Liver (tissue), 9 donors: Measurements from ENCODE around the gene ACTL9. TPM values are rescaled to one million over a fixed set of nuclear protein-coding genes. Genes with fewer than 3 reads are reported as not detected.

ENCODE experiments used
- DNase-seq: peaks from one replicate; pipeline ENCODE4 v3.0.0-alpha.2; 2017; ENCODE audit warnings: low spot score
- H3K27ac ChIP-seq, 2 donors: one replicate each; pipeline ENCODE4 v1.7.0; 2013; ENCODE audit warnings: inconsistent platforms in 2 of 2, low read length in 2 of 2, control low read depth in 1 of 2, low read depth in 1 of 2, mild to moderate bottlenecking in 1 of 2
- H3K27me3 ChIP-seq, 4 donors: one replicate each; pipeline versions ENCODE4 v1.6.1 to v1.7.0; 2013; ENCODE audit warnings: low read length in 3 of 4, inconsistent platforms in 1 of 4, mild to moderate bottlenecking in 1 of 4, moderate library complexity in 1 of 4; ENCODE audit not compliant: control insufficient read depth in 4 of 4, insufficient read depth in 4 of 4
- H3K36me3 ChIP-seq, 4 donors: one replicate each; pipeline versions ENCODE4 v1.6.1 to v1.7.0; 2013; ENCODE audit warnings: low read length in 3 of 4, mild to moderate bottlenecking in 3 of 4, low read depth in 1 of 4, moderate library complexity in 1 of 4; ENCODE audit not compliant: control insufficient read depth in 4 of 4, insufficient read depth in 3 of 4
- H3K4me1 ChIP-seq, 4 donors: one replicate each; pipeline versions ENCODE4 v1.6.1 to v1.7.0; 2013; ENCODE audit warnings: low read length in 3 of 4, mild to moderate bottlenecking in 3 of 4, moderate library complexity in 1 of 4; ENCODE audit not compliant: control insufficient read depth in 4 of 4, insufficient read depth in 4 of 4
- H3K4me3 ChIP-seq, 3 donors: one replicate each; pipeline versions ENCODE4 v1.6.1 to v1.7.0; 2013; ENCODE audit warnings: low read length in 3 of 3, control low read depth in 1 of 3, low read depth in 1 of 3, mild to moderate bottlenecking in 1 of 3
- H3K9ac ChIP-seq, 2 donors: one replicate each; pipeline ENCODE4 v1.7.0; 2013; ENCODE audit warnings: low read length in 2 of 2, mild to moderate bottlenecking in 2 of 2, moderate library complexity in 2 of 2, control low read depth in 1 of 2, low read depth in 1 of 2
- H3K9me3 ChIP-seq, 4 donors: one replicate each; pipeline versions ENCODE4 v1.6.1 to v1.7.0; 2013; ENCODE audit warnings: low read length in 3 of 4; ENCODE audit not compliant: control insufficient read depth in 4 of 4
- EGR1 ChIP-seq, 2 donors: IDR thresholded peaks; 2 replicates each; pipeline ENCODE4 v1.6.1; 2016 to 2018; ENCODE audit warnings: antibody characterized with exemption in 2 of 2, low read depth in 2 of 2
- FOXA1 ChIP-seq: IDR thresholded peaks from 2 replicates; pipeline ENCODE4 v1.6.1; 2016; ENCODE audit warnings: antibody characterized with exemption
- FOXA2 ChIP-seq: IDR thresholded peaks from 2 replicates; pipeline ENCODE4 v1.6.1; 2016; ENCODE audit warnings: antibody characterized with exemption
- GABPA ChIP-seq, 2 donors: IDR thresholded peaks in 1 of 2; conservative IDR thresholded peaks in 1 of 2; 2 replicates each; pipeline ENCODE4 v1.6.1; 2016; ENCODE audit warnings: antibody characterized with exemption in 2 of 2, mild to moderate bottlenecking in 1 of 2, moderate library complexity in 1 of 2
- HNF4A ChIP-seq, 2 donors: conservative IDR thresholded peaks; 2 replicates each; pipeline ENCODE4 v1.6.1; 2016; ENCODE audit warnings: antibody characterized with exemption in 2 of 2, mild to moderate bottlenecking in 2 of 2
- HNF4G ChIP-seq: IDR thresholded peaks from 2 replicates; pipeline ENCODE4 v1.6.1; 2016; ENCODE audit warnings: antibody characterized with exemption
- JUND ChIP-seq, 2 donors: IDR thresholded peaks; 2 replicates each; pipeline ENCODE4 v1.6.1; 2016; ENCODE audit warnings: antibody characterized with exemption in 2 of 2
- NR2F2 ChIP-seq: IDR thresholded peaks from 2 replicates; pipeline ENCODE4 v1.6.1; 2016; ENCODE audit warnings: antibody characterized with exemption
- RAD21 ChIP-seq, 2 donors: IDR thresholded peaks; 2 replicates each; pipeline ENCODE4 v1.6.1; 2016; ENCODE audit warnings: antibody characterized with exemption in 2 of 2, mild to moderate bottlenecking in 2 of 2
- RXRA ChIP-seq, 2 donors: IDR thresholded peaks; 2 replicates each; pipeline ENCODE4 v1.6.1; 2017 to 2018; ENCODE audit warnings: antibody characterized with exemption in 2 of 2, mild to moderate bottlenecking in 1 of 2
- TAF1 ChIP-seq: conservative IDR thresholded peaks from 2 replicates; pipeline ENCODE4 v1.6.1; 2016; ENCODE audit warnings: antibody characterized with exemption, mild to moderate bottlenecking
- YY1 ChIP-seq: IDR thresholded peaks from 2 replicates; pipeline ENCODE4 v1.6.1; 2016; ENCODE audit warnings: antibody characterized with exemption, mild to moderate bottlenecking
- WGBS: extraction: QIAGEN DNeasy Blood & Tissue Kit; methylation state at CpG from one replicate; pipeline ENCODE4 v1.1.7; 2013; 5-methylcytosine and 5-hydroxymethylcytosine counted together
- polyA plus RNA-seq, 2 donors: library from polyadenylated mRNA; stranded (reverse) in 1 of 2; unstranded in 1 of 2; fragments of 200-250 nt in 1 of 2; fragments of >200 nt in 1 of 2; fragmentation: Nextera tagmentation in 1 of 2; extraction: Ambion mirVana in 1 of 2; gene quantifications; one replicate each; pipeline versions ENCODE4 v1.2.1 to v1.2.3, GENCODE V29; 2013 to 2015
- total RNA-seq, 2 donors: library from RNA; depleted of rRNA; stranded (reverse); fragments of >200 nt; gene quantifications; one replicate each; pipeline ENCODE4 v1.2.3, GENCODE V29; 2014
- TF ChIP-seq, protein P1 (sequence below): IDR thresholded peaks from 2 replicates; pipeline ENCODE4 v1.6.1; 2016; ENCODE audit warnings: antibody characterized with exemption
- TF ChIP-seq, protein P2 (sequence below): IDR thresholded peaks from 2 replicates; pipeline ENCODE4 v1.6.1; 2016; ENCODE audit warnings: antibody characterized with exemption
- TF ChIP-seq, protein P3 (sequence below): IDR thresholded peaks from 2 replicates; pipeline ENCODE4 v1.6.1; 2016; ENCODE audit warnings: antibody characterized with exemption
- TF ChIP-seq, protein P4 (sequence below): IDR thresholded peaks from 2 replicates; pipeline ENCODE4 v1.6.1; 2016; ENCODE audit warnings: antibody characterized with exemption, mild to moderate bottlenecking
- donor health status: healthy.
- donor health status: healthy.
- donor health status: healthy.
- donor health status: healthy.
- donor health status: healthy.

The ACTL9 gene
- total and polyA plus RNA-seq, 4 donors: not detected

DNA sequence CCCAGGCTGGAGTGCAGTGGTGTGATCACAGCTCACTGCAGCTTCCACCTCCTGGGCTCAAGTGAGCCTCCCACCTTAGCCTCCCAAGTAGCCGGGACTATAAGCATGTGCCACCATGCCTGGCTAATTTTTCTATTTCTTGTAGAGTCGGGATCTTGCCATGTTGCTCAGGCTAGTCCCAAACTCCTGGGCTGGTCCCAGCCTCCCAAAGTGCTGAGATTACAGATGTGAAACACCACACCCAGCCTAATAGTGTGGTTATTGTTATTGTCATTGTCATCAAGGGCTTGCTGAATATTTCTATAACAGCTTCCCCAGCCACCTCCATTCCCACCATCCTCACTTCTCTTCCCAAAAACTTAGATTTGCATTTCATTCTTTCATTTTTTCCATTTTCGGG is 25.7 kb upstream of the ACTL9 start:
- H3K27ac ChIP-seq: no peak overlapping the region
- TF ChIP-seq EGR1 (IDR thresholded peaks at IDR 0.05; ENCODE audit: low read depth in 2 of 2) (no peak), JUND (IDR thresholded peaks at IDR 0.05) (no peak), TAF1 (no peak), RAD21 (IDR thresholded peaks at IDR 0.05) (no peak)
- no peaks in the 10 kb centered on the region for H3K4me1 ChIP-seq
- no peak overlapping the region for H3K9ac ChIP-seq
- no peak overlapping the region for H3K4me3 ChIP-seq
- WGBS: 57% methylated on average over 3 of the region's 3 CpGs
- no peaks in the 10 kb centered on the region for H3K36me3 ChIP-seq
- no peaks in the 10 kb centered on the region for H3K9me3 ChIP-seq
- no peak for DNase-seq
- no peaks in the 10 kb centered on the region for H3K27me3 ChIP-seq

DNA sequence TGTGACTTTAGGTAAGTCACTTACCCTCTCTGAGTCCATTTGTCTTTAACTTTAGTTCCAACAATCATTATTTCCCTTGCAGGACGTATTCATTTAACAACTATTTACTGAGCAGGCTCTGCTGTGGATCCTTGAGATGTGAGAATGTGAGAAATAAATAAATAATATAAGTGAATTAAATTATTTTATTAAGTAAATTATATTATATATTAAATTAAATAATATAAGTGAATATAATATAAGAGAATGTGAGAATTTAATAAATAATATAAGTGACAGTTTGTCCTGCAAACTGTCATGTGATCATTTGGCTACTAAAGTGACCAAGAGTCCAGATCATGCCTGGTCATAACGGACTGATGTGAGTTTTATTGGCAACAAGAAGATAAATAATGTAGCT is 23.4 kb upstream of the ACTL9 start:
- peaks cover 0 to 2% (median 0%) of the 10 kb centered on the region in 4 donors for H3K9me3 ChIP-seq
- H3K36me3 ChIP-seq: no peaks in the 10 kb centered on the region
- no peaks in the 10 kb centered on the region for H3K4me1 ChIP-seq
- no peaks in the 10 kb centered on the region for H3K27me3 ChIP-seq
- WGBS: 42% methylated on average over 2 of the region's 2 CpGs
- H3K27ac ChIP-seq: no peak overlapping the region
- no peak for DNase-seq
- H3K4me3 ChIP-seq: no peak overlapping the region
- H3K9ac ChIP-seq: no peak overlapping the region
- TF ChIP-seq, protein P1, sequence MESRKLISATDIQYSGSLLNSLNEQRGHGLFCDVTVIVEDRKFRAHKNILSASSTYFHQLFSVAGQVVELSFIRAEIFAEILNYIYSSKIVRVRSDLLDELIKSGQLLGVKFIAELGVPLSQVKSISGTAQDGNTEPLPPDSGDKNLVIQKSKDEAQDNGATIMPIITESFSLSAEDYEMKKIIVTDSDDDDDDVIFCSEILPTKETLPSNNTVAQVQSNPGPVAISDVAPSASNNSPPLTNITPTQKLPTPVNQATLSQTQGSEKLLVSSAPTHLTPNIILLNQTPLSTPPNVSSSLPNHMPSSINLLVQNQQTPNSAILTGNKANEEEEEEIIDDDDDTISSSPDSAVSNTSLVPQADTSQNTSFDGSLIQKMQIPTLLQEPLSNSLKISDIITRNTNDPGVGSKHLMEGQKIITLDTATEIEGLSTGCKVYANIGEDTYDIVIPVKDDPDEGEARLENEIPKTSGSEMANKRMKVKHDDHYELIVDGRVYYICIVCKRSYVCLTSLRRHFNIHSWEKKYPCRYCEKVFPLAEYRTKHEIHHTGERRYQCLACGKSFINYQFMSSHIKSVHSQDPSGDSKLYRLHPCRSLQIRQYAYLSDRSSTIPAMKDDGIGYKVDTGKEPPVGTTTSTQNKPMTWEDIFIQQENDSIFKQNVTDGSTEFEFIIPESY: no peak
- TF ChIP-seq EGR1 (IDR thresholded peaks at IDR 0.05; ENCODE audit: low read depth in 2 of 2) (no peak), FOXA1 (no peak), HNF4G (no peak), HNF4A (conservative IDR thresholded peaks at IDR 0.05) (no peak), TAF1 (no peak), RXRA (IDR thresholded peaks at IDR 0.05) (no peak), FOXA2 (no peak), YY1 (no peak), NR2F2 (no peak), GABPA (IDR thresholded peaks at IDR 0.05 in 1 of 2, conservative IDR thresholded peaks at IDR 0.05 in 1 of 2) (no peak), RAD21 (IDR thresholded peaks at IDR 0.05) (no peak), JUND (IDR thresholded peaks at IDR 0.05) (no peak)
- TF ChIP-seq, protein P2, sequence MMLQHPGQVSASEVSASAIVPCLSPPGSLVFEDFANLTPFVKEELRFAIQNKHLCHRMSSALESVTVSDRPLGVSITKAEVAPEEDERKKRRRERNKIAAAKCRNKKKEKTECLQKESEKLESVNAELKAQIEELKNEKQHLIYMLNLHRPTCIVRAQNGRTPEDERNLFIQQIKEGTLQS: no peak
- TF ChIP-seq, protein P3, sequence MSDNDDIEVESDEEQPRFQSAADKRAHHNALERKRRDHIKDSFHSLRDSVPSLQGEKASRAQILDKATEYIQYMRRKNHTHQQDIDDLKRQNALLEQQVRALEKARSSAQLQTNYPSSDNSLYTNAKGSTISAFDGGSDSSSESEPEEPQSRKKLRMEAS: no peak
- TF ChIP-seq, protein P4, sequence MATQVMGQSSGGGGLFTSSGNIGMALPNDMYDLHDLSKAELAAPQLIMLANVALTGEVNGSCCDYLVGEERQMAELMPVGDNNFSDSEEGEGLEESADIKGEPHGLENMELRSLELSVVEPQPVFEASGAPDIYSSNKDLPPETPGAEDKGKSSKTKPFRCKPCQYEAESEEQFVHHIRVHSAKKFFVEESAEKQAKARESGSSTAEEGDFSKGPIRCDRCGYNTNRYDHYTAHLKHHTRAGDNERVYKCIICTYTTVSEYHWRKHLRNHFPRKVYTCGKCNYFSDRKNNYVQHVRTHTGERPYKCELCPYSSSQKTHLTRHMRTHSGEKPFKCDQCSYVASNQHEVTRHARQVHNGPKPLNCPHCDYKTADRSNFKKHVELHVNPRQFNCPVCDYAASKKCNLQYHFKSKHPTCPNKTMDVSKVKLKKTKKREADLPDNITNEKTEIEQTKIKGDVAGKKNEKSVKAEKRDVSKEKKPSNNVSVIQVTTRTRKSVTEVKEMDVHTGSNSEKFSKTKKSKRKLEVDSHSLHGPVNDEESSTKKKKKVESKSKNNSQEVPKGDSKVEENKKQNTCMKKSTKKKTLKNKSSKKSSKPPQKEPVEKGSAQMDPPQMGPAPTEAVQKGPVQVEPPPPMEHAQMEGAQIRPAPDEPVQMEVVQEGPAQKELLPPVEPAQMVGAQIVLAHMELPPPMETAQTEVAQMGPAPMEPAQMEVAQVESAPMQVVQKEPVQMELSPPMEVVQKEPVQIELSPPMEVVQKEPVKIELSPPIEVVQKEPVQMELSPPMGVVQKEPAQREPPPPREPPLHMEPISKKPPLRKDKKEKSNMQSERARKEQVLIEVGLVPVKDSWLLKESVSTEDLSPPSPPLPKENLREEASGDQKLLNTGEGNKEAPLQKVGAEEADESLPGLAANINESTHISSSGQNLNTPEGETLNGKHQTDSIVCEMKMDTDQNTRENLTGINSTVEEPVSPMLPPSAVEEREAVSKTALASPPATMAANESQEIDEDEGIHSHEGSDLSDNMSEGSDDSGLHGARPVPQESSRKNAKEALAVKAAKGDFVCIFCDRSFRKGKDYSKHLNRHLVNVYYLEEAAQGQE: no peak
